ENCODE data around the gene GRK5. TPM values are rescaled to one million over a fixed set of nuclear protein-coding genes. Genes with fewer than 3 reads are reported as not detected.

The GRK5 gene
- total RNA-seq, 1 donor from 2014 or later, result 93.1 TPM

- DNase-seq (ENCODE audit: extremely low read depth, low read depth, low spot score), result no peak
Measured at GRCh38 chr10:119291223-119291900, 84.0 kb downstream of the GRK5 start.

- no peak for DNase-seq (ENCODE audit: extremely low read depth, low read depth, low spot score)
Measured at GRCh38 chr10:119292968-119293760, 85.8 kb downstream of the GRK5 start.

GRCh38 chr10:119296703-119297102, 89.3 kb downstream of the GRK5 start:
- DNase-seq (ENCODE audit: extremely low read depth, low read depth, low spot score), result no peak

GRCh38 chr10:119297207-119297968, 90.0 kb downstream of the GRK5 start:
- no peak for DNase-seq (ENCODE audit: extremely low read depth, low read depth, low spot score)

- DNase-seq (ENCODE audit: extremely low read depth, low read depth, low spot score), result no peak
Measured at GRCh38 chr10:119298810-119299209, 91.4 kb downstream of the GRK5 start.

- DNase-seq (ENCODE audit: extremely low read depth, low read depth, low spot score), result no peak
Measured at GRCh38 chr10:119299531-119299930, 92.2 kb downstream of the GRK5 start.

GRCh38 chr10:119301397-119301796, 94.0 kb downstream of the GRK5 start:
- DNase-seq (ENCODE audit: extremely low read depth, low read depth, low spot score), result no peak

- DNase-seq (ENCODE audit: extremely low read depth, low read depth, low spot score), result no peak
Measured at GRCh38 chr10:119302172-119302571, 94.8 kb downstream of the GRK5 start.

GRCh38 chr10:119302591-119303253, 95.4 kb downstream of the GRK5 start:
- DNase-seq (ENCODE audit: extremely low read depth, low read depth, low spot score), result no peak

- DNase-seq (ENCODE audit: extremely low read depth, low read depth, low spot score), result no peak
Measured at GRCh38 chr10:119303886-119304285, 96.5 kb downstream of the GRK5 start.

- no peak for DNase-seq (ENCODE audit: extremely low read depth, low read depth, low spot score)
Measured at GRCh38 chr10:119304541-119304940, 97.2 kb downstream of the GRK5 start.

- peak; percentile 99 for DNase-seq (ENCODE audit: extremely low read depth, low read depth, low spot score)
Measured at GRCh38 chr10:119305860-119306513, 98.6 kb downstream of the GRK5 start.

GRCh38 chr10:119306514-119306951, 99.2 kb downstream of the GRK5 start:
- DNase-seq (ENCODE audit: extremely low read depth, low read depth, low spot score), result no peak

GRCh38 chr10:119306986-119307392, 99.6 kb downstream of the GRK5 start:
- no peak for DNase-seq (ENCODE audit: extremely low read depth, low read depth, low spot score)

GRCh38 chr10:119308089-119308488, 100.7 kb downstream of the GRK5 start:
- DNase-seq (ENCODE audit: extremely low read depth, low read depth, low spot score), result no peak

GRCh38 chr10:119308551-119309422, 101.4 kb downstream of the GRK5 start:
- DNase-seq (ENCODE audit: extremely low read depth, low read depth, low spot score), result no peak

- DNase-seq (ENCODE audit: extremely low read depth, low read depth, low spot score), result no peak
Measured at GRCh38 chr10:119309423-119309770, 102.0 kb downstream of the GRK5 start.

GRCh38 chr10:119310806-119311205, 103.4 kb downstream of the GRK5 start:
- no peak for DNase-seq (ENCODE audit: extremely low read depth, low read depth, low spot score)

- no peak for DNase-seq (ENCODE audit: extremely low read depth, low read depth, low spot score)
Measured at GRCh38 chr10:119312241-119312640, 104.9 kb downstream of the GRK5 start.
